CD14-positive monocyte (primary cell): ENCODE data around the gene ZNF85. TPM values are rescaled to one million over a fixed set of nuclear protein-coding genes. Genes with fewer than 3 reads are reported as not detected.
"Not testable (repeated sequence)": the region's sequence is repeated elsewhere in the genome, so short reads cannot be mapped to it uniquely, and the experiment has no call there.

Experiments
- DNase-seq, 3 donors: peaks; one replicate each; pipeline ENCODE4 v3.0.0-alpha.2; 2011 to 2022
- H2AFZ ChIP-seq: 2 replicates; pipeline ENCODE4 v1.6.0; 2012; ENCODE audit warnings: mild to moderate bottlenecking, low read depth, low read length, inconsistent platforms; ENCODE audit not compliant: insufficient read depth, poor library complexity, severe bottlenecking
- H3K27ac ChIP-seq, 2 donors: 1 replicate in 1 of 2; 2 replicates in 1 of 2; pipeline ENCODE4 v1.5.1; 2012 to 2013; ENCODE audit warnings: low read length in 2 of 2, control low read depth in 1 of 2, inconsistent platforms in 1 of 2, low read depth in 1 of 2, mild to moderate bottlenecking in 1 of 2
- H3K27me3 ChIP-seq, 2 donors: one replicate each; pipeline versions ENCODE4 v1.6.0 to v1.6.1; 2011 to 2013; ENCODE audit warnings: low read length in 2 of 2; ENCODE audit not compliant: control insufficient read depth in 2 of 2, insufficient read depth in 2 of 2
- H3K36me3 ChIP-seq, 2 donors: replicated peaks in 1 of 2; 1 replicate in 1 of 2; 2 replicates in 1 of 2; pipeline versions ENCODE4 v1.5.1 to v1.6.1; 2012 to 2013; ENCODE audit warnings: low read length in 2 of 2, control low read depth in 1 of 2, inconsistent platforms in 1 of 2, mild to moderate bottlenecking in 1 of 2; ENCODE audit not compliant: insufficient read depth in 2 of 2, control insufficient read depth in 1 of 2
- H3K4me1 ChIP-seq, 2 donors: 1 replicate in 1 of 2; 2 replicates in 1 of 2; pipeline versions ENCODE4 v1.5.1 to v1.6.1; 2012 to 2013; ENCODE audit warnings: low read length in 2 of 2, control low read depth in 1 of 2, inconsistent platforms in 1 of 2, mild to moderate bottlenecking in 1 of 2, moderate library complexity in 1 of 2; ENCODE audit not compliant: insufficient read depth in 2 of 2, control insufficient read depth in 1 of 2
- H3K4me2 ChIP-seq: replicated peaks from 2 replicates; pipeline ENCODE3; 2012; ENCODE audit warnings: low read length, moderate library complexity, mild to moderate bottlenecking; ENCODE audit not compliant: poor library complexity, severe bottlenecking; ENCODE audit errors: extremely low read depth
- H3K4me3 ChIP-seq, 3 experiments: fragments of 200-600 bp in 1 of 3; sonication (generic) in 1 of 3; replicated peaks in 1 of 3; 1 replicate in 2 of 3; 2 replicates in 1 of 3; pipeline ENCODE4 v1.5.1; 2011 to 2013; ENCODE audit warnings: low read length in 3 of 3, mild to moderate bottlenecking in 3 of 3, control low read depth in 2 of 3, low read depth in 2 of 3, inconsistent platforms in 1 of 3, moderate library complexity in 1 of 3
- H3K79me2 ChIP-seq: 2 replicates; pipeline ENCODE4 v1.6.0; 2012; ENCODE audit warnings: mild to moderate bottlenecking, control low read depth, inconsistent platforms, low read length, moderate library complexity; ENCODE audit not compliant: insufficient read depth
- H3K9ac ChIP-seq: 2 replicates; pipeline ENCODE4 v1.6.0; 2017; ENCODE audit warnings: low read length, mild to moderate bottlenecking; ENCODE audit not compliant: insufficient read depth, poor library complexity, severe bottlenecking
- H3K9me3 ChIP-seq, 2 donors: replicated peaks in 1 of 2; 1 replicate in 1 of 2; 2 replicates in 1 of 2; pipeline versions ENCODE4 v1.5.1 to v1.6.1; 2012 to 2013; ENCODE audit warnings: low read length in 2 of 2, control low read depth in 1 of 2; ENCODE audit not compliant: control insufficient read depth in 1 of 2, insufficient read depth in 1 of 2
- H4K20me1 ChIP-seq: 2 replicates; pipeline ENCODE4 v1.6.0; 2012; ENCODE audit warnings: mild to moderate bottlenecking, low read length, control low read depth, moderate library complexity; ENCODE audit not compliant: insufficient read depth
- H3K27ac Mint-ChIP-seq, 7 donors: one replicate each; pipeline ENCODE4 v1.8.0; 2020; ENCODE audit warnings: mild to moderate bottlenecking in 7 of 7, mixed read lengths in 7 of 7, moderate library complexity in 6 of 7, inconsistent platforms in 2 of 7
- H3K27me3 Mint-ChIP-seq, 3 donors: one replicate each; pipeline ENCODE4 v1.8.0; 2021 to 2022; ENCODE audit warnings: low read depth in 3 of 3, mild to moderate bottlenecking in 3 of 3, mixed read lengths in 3 of 3, moderate library complexity in 3 of 3, inconsistent platforms in 1 of 3
- H3K36me3 Mint-ChIP-seq, 2 donors: one replicate each; pipeline ENCODE4 v1.8.0; 2020; ENCODE audit warnings: mixed read lengths in 2 of 2, inconsistent platforms in 1 of 2, mild to moderate bottlenecking in 1 of 2
- H3K4me1 Mint-ChIP-seq: one replicate; pipeline ENCODE4 v1.8.0; 2020; ENCODE audit warnings: mild to moderate bottlenecking, mixed read lengths
- H3K4me3 Mint-ChIP-seq, 2 donors: one replicate each; pipeline ENCODE4 v1.8.0; 2020; ENCODE audit warnings: mild to moderate bottlenecking in 2 of 2, mixed read lengths in 2 of 2, moderate library complexity in 1 of 2
- H3K9me3 Mint-ChIP-seq, 7 donors: one replicate each; pipeline ENCODE4 v1.8.0; 2020 to 2022; ENCODE audit warnings: mixed read lengths in 7 of 7, mild to moderate bottlenecking in 6 of 7, moderate library complexity in 6 of 7, inconsistent platforms in 2 of 7
- WGBS: methylation state at CpG from one replicate; pipeline ENCODE4 v1.1.5; 2013; ENCODE audit warnings: missing lambda C conversion rate; ENCODE audit not compliant: insufficient coverage; 5-methylcytosine and 5-hydroxymethylcytosine counted together
- intact Hi-C, 2 donors: fragments of 100-400 bp; cut with micrococcal nuclease; formaldehyde crosslinking; loops; one replicate each; pipeline versions ENCODE4 v1.15.0 to v1.15.1; 2023
- polyA plus RNA-seq, 3 donors: library from polyadenylated mRNA; depleted of rRNA in 1 of 3; unstranded in 2 of 3; stranded (reverse) in 1 of 3; fragments of 300-500 nt in 2 of 3; fragments of >200 nt in 1 of 3; fragmentation: Illumina TruSeq in 2 of 3; gene quantifications; 1 replicate in 2 of 3; 2 replicates in 1 of 3; pipeline ENCODE4 v1.2.3, GENCODE V29; 2012 to 2021
- TF ChIP-seq, protein P1 (sequence below): fragments of 200-600 bp; IDR thresholded peaks from one replicate; pipeline ENCODE4 v1.8.0; 2022; ENCODE audit warnings: antibody characterized with exemption, mild to moderate bottlenecking

ZNF85 gene
- polyA plus RNA-seq, 3 donors = 0.85 to 2.8 (median 1.2) TPM

DNA sequence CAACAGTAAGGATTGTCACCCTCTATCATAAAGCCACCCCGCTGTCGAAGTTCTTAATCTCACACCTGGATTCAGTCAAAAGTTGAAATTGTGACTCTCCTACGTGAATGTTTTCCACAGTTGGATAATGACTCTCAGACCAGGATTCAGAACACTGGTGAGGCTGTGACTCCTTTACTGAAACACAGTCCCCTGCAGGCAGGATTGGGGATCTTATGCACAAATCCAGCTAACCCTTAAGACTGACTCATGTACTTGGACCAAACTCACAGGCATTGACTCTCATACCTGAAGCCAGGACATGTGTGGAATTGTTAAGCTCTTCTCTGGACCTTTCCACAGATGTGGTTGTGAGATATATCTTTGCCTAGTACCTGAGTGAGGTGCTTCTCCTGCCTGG is 46.8 kb downstream of the ZNF85 start:
- H3K9me3 Mint-ChIP-seq = peaks cover 20 to 68% (median 54%) of the 10 kb centered on the region in 7 donors

GRCh38 chr19:20992788-20993187 is 69.7 kb downstream of the ZNF85 start:
- peaks cover 23 to 78% (median 59%) of the 10 kb centered on the region in 7 donors for H3K9me3 Mint-ChIP-seq
- H4K20me1 ChIP-seq, H3K27ac Mint-ChIP-seq, DNase-seq, H3K4me3 Mint-ChIP-seq, intact Hi-C loops, H3K4me3 ChIP-seq, H3K36me3 ChIP-seq, H3K27me3 Mint-ChIP-seq, H3K9ac ChIP-seq, H3K36me3 Mint-ChIP-seq, H3K27me3 ChIP-seq, H3K4me2 ChIP-seq, H3K4me1 Mint-ChIP-seq, H3K79me2 ChIP-seq, H3K27ac ChIP-seq, H2AFZ ChIP-seq, H3K4me1 ChIP-seq: not testable (repeated sequence)
- H3K9me3 ChIP-seq = peaks cover 20 to 37% of the 10 kb centered on the region in 2 donors
- 100% methylated on average over 1 of the region's 2 CpGs for WGBS

More for the DNA sequence above, 46.8 kb downstream of the ZNF85 start:
- H3K36me3 ChIP-seq = no peaks in the 10 kb centered on the region
- DNase-seq = no peak
- Mint-ChIP-seq H3K27ac (no peak overlapping the region), H3K4me1 (no peaks in the 10 kb centered on the region), H3K27me3 (peaks cover 0 to 2% (median 2%) of the 10 kb centered on the region in 3 donors), H3K36me3 (no peaks in the 10 kb centered on the region), H3K4me3 (no peak overlapping the region)
- no peak overlapping the region for H2AFZ ChIP-seq
- H4K20me1 ChIP-seq = no peaks in the 10 kb centered on the region
- H3K9me3 ChIP-seq = peaks cover 66 to 73% of the 10 kb centered on the region in 2 donors
- H3K27ac ChIP-seq = no peak overlapping the region
- H3K79me2 ChIP-seq = no peaks in the 10 kb centered on the region
- intact Hi-C loops = no loop called here
- WGBS = 100% methylated on average over 3 of the region's 3 CpGs
- H3K4me3 ChIP-seq = no peak overlapping the region
- TF ChIP-seq, protein P1, sequence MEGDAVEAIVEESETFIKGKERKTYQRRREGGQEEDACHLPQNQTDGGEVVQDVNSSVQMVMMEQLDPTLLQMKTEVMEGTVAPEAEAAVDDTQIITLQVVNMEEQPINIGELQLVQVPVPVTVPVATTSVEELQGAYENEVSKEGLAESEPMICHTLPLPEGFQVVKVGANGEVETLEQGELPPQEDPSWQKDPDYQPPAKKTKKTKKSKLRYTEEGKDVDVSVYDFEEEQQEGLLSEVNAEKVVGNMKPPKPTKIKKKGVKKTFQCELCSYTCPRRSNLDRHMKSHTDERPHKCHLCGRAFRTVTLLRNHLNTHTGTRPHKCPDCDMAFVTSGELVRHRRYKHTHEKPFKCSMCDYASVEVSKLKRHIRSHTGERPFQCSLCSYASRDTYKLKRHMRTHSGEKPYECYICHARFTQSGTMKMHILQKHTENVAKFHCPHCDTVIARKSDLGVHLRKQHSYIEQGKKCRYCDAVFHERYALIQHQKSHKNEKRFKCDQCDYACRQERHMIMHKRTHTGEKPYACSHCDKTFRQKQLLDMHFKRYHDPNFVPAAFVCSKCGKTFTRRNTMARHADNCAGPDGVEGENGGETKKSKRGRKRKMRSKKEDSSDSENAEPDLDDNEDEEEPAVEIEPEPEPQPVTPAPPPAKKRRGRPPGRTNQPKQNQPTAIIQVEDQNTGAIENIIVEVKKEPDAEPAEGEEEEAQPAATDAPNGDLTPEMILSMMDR = no peak
- no peaks in the 10 kb centered on the region for H3K4me1 ChIP-seq
- H3K4me2 ChIP-seq = no peak overlapping the region
- H3K27me3 ChIP-seq = no peaks in the 10 kb centered on the region
- H3K9ac ChIP-seq = no peak overlapping the region
